HG03095 (cell line): Measurements from ENCODE around the gene LRP8.

Experiments used
- ATAC-seq: cut with Tn5 transposase; IDR thresholded peaks from one replicate; pipeline ENCODE4 v1.9.1; 2021; ENCODE audit warnings: moderate library complexity; ENCODE audit not compliant: unreplicated experiment

Gene LRP8

DNA sequence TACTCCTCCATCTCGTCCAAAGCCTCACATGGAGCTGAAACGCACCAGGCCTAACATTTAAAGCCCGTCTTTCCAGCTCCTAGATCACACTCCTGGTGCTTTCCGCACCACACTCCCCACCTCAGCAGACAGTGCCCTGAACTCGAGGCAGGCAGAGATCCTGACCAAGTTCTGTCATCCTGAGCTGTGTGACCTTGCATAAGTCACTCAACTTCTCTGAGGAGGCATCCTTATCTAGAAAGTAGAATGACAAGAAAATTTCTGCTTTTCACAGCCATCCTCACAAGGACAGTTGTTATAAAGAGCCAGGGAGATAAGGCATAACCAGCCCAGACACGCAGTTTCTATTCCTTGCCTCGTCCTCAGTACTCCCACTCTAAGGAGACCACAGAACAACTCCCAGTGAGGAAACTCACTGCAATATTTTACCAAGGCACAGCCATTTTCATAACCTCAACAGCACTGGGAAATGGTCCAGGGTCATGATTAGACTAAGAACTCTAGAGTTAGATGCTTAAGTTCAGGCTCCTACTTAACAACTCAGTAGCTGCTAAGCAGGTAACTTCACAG lies 3.1 kb downstream of the LRP8 start:
- ATAC-seq = no peak

DNA sequence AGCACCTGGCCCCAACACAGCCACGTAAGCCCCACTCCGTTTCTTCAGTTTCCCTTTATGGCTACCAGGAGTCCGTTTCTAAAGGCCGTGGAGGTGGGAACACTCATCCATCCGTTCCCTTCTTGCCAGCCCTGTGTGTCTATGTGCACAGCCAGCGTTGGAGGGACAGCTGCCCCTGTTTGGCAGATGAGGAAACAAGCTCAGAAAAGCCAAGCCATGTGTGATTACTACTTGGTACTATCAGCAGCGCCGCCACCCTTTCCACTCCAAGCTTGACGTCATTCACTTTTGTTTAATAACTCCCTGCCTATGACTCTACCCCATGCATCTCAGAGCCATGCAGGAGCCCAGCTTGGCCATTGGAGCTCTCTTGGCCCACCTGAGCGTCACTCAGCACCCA lies 3.5 kb downstream of the LRP8 start:
- ATAC-seq = no peak

- no peak for ATAC-seq
Observed at GRCh38 chr1:53323316-53323715, 4.6 kb downstream of the LRP8 start.

GRCh38 chr1:53321776-53322602 lies 5.9 kb downstream of the LRP8 start:
- no peak for ATAC-seq

- no peak for ATAC-seq
Observed at GRCh38 chr1:53321366-53321765, 6.5 kb downstream of the LRP8 start.

GRCh38 chr1:53320646-53321045 lies 7.2 kb downstream of the LRP8 start:
- no peak for ATAC-seq

- no peak for ATAC-seq
Observed at GRCh38 chr1:53319296-53320101, 8.4 kb downstream of the LRP8 start.

DNA sequence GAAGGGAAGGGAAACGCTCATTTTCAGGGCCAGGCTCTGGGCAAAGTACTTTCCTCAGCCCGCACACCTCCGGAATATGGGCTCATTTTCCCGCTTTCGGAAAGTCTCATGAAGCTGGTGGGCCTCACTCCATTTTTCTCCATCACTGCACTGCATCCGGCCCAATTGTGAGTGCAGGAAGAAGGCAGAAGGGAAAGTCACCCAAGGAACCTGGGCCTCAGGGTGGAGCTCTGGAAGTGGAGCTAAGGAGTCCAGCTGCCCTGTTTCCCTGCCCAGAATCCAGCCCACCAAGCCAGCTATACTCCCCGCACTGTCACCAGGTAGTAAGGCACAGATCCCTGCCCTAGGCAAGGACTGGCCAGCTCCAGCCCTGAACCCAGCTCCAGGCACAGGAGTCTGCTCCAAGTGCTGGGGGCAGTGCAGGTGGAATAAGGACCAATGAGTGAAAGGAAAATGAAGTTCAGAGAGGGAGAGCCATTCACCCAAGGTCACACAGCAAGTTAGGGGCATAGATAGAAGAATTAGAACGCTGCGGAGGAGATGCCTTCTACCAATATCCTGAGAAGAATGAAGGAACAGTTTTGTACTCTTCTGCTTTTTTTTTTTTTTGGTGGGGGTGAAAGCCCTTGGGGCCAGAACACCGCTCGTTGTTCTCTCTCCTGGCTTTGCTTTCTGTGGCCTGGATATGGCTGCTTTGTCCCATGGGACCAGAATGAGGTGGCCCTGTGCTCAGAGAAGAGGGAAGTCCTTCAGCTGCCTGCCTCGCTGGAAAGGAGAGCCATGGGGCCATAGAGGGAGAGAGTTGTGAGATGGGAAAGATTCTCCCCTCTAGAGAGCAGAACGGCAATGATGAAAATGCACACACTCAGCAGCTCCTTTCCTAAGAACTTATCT lies 10.0 kb downstream of the LRP8 start:
- ATAC-seq = no peak

DNA sequence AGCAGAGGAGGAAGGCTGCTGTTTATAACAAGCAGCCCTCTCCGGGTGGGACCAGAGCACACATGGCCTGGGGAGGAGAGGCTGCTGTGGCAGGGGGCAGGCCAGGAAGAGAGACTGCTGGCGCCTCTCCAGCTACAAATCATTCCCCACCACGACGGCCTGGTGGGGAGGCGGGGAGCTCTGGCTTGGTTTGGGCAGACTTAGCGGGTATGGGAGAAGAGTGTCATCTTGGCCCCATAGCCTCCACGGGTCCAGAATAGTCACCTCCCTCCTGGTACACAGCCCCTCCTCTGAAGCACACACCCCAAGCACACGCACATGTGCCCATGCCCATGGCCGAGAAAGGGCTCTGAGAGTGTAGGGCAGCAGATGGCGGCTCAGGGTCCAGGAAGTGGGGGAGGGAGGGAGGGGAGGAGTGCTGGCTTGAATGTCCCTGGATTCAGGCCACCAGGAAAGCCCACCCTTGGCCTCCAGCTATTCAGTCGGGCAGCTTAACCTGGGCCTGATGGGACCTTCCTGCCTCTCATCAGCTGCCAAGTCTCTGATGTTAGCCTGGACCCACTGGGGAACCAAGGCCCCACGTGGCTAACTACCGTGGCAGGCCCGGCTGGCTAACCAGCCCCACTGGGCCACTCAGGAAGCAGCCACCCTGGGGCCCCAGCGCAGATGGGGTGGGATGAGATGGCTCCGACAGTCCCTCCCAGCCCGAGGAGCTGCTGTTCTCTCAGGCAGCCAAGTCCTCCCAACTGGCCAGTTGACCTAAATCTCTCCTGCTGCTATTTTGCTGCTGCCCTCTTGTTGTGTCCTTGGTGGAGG lies 10.9 kb downstream of the LRP8 start:
- ATAC-seq = no peak

DNA sequence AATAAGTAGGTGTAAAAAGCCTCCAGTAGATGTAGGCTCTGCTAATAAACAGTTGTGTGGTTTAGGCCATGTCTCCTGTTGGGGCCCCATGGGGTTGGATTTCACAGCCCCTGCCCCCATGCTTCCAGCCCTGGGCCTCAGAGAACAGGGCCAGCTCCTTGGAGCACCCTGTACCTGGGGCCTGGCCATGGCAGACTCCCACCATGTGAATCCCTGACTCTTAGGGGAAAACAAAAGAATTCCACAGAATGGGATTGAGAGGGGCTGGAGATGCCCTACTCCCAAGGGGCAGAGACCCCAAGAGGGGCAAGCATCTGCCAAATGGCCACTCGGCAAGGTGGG lies 11.5 kb downstream of the LRP8 start:
- ATAC-seq = no peak

GRCh38 chr1:53315456-53316423 lies 12.1 kb downstream of the LRP8 start:
- no peak for ATAC-seq

DNA sequence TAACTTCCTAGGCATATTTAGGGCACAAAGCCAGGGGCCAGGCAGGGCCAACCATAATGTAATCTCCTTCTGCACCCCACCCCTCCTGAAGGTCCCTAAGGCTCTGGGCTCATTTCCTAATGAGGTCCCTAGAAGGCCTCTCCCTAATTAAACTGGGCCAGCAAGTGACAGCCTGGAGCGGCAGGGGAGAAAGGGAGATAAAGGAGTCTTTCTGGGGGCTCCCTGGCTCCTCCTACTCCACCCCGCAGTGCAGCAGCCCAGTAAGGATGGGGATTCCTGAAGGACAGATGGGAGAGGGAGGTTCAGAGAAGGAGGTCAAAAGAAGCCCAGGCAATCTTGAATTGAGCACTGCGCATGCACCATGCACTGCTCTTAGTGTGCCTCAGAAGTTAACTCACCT lies 12.8 kb downstream of the LRP8 start:
- no peak for ATAC-seq

DNA sequence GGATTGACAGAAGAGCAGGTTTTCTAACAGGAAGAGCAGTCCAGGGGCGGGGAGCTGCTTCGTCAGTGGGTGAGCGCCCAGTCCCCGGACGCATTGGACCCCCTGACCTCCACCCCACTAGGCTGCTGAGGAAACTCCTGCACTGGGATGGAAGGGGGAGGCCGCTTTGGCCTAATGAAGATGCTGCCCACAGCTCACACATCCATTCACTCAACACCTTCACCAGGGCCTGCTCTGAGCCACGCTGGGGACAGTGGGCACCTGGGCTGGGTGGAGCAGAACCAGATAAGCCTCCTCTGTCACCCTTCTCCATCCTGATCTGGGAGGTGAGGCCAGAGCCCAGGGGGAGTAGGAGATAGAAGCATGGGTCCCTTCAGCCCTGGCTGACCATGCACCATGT lies 13.3 kb downstream of the LRP8 start:
- no peak for ATAC-seq

GRCh38 chr1:53314096-53314495 lies 13.8 kb downstream of the LRP8 start:
- ATAC-seq = no peak

- no peak for ATAC-seq
Observed at GRCh38 chr1:53313556-53313955, 14.3 kb downstream of the LRP8 start.

- ATAC-seq = no peak
Observed at GRCh38 chr1:53311702-53312305, 16.1 kb downstream of the LRP8 start.

DNA sequence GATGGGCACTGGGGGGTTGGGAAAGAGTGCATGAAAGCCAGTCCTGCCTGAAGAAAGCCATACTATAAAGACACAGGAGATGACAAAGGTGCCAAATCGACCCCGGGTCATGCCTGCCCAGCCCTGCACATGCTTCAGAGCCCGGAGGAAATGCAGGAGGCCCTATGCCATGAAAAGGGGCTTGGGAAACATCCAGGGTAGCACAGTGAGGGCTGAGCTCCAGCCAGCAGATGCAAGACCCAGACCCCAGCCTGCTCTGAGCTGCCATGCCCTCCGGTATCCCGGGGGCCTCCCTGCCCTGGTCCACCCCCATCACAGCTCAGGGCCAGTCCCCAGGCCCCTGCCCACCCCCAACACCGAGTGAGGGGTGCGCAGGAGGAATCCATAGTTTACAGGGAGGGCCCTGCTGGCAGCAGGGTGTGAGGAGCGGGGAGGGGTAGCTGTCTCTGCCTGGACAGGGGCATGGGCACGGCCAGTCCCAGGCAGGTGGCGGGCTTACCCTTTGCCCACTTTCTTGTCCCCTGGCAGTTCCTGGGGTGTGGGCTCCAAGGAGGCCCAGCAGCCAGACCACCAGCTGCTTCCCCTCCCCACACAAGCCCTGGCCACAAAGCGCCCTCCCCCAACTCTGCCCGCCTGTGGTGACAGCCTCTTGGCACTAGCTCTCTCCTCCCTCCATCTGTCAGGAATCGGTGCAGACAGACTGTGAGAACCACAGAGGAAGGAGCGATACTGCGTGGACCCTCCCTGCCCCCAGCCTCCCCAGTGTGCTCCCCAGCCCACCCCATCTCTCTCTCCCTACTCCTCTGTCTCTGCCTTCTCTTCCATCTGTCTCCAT lies 16.8 kb downstream of the LRP8 start:
- no peak for ATAC-seq

- no peak for ATAC-seq
Observed at GRCh38 chr1:53309802-53310201, 18.1 kb downstream of the LRP8 start.
